NB4 (cell line): Measurements from ENCODE around the gene TBX2.

Experiments used
- DNase-seq: peaks from one replicate; pipeline ENCODE4 v3.0.0; 2010; ENCODE audit warnings: low read depth
- H3K4me3 ChIP-seq: one replicate; pipeline ENCODE4 v1.5.1; 2011; ENCODE audit warnings: mild to moderate bottlenecking, low read depth, low read length, moderate library complexity
- MYC ChIP-seq: IDR thresholded peaks from 2 replicates; pipeline ENCODE4 v1.6.1; 2011; ENCODE audit warnings: low read depth, low read length
- POLR2A ChIP-seq: IDR thresholded peaks from 2 replicates; pipeline ENCODE4 v1.6.1; 2011; ENCODE audit warnings: mild to moderate bottlenecking; ENCODE audit not compliant: insufficient read length; ENCODE audit errors: extremely low read depth
- TF ChIP-seq, protein P1 (sequence below): IDR thresholded peaks from 2 replicates; pipeline ENCODE4 v1.6.1; 2011; ENCODE audit warnings: low read depth, low read length
- TF ChIP-seq, protein P2 (sequence below): IDR thresholded peaks from one replicate; pipeline ENCODE4 v1.5.1; 2012; ENCODE audit warnings: low read depth, low read length

TBX2 gene

DNA sequence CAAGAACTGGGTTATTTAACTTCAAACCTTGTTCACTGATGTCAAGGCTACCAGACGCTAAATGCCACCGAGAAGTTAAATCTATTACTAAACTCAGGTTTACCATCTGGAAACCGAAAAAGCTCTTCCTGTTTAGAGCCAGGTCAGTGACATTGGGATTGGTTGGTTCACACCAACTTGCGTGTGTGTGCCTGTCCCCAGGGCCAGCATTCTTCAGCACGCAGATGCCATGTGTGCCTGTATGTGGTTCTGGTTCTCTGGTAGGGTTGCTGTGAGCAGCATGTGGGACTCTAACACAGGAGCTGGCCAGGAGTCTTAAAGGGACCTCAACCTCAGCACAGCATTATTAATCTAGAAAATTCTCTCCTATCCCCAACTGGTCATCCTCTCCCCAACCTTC lies 18.1 kb upstream of the TBX2 start:
- H3K4me3 ChIP-seq: no peak overlapping the region
- TF ChIP-seq POLR2A: no peak
- no peak for TF ChIP-seq MYC
- TF ChIP-seq, protein P1, sequence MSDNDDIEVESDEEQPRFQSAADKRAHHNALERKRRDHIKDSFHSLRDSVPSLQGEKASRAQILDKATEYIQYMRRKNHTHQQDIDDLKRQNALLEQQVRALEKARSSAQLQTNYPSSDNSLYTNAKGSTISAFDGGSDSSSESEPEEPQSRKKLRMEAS: no peak
- TF ChIP-seq, protein P2, sequence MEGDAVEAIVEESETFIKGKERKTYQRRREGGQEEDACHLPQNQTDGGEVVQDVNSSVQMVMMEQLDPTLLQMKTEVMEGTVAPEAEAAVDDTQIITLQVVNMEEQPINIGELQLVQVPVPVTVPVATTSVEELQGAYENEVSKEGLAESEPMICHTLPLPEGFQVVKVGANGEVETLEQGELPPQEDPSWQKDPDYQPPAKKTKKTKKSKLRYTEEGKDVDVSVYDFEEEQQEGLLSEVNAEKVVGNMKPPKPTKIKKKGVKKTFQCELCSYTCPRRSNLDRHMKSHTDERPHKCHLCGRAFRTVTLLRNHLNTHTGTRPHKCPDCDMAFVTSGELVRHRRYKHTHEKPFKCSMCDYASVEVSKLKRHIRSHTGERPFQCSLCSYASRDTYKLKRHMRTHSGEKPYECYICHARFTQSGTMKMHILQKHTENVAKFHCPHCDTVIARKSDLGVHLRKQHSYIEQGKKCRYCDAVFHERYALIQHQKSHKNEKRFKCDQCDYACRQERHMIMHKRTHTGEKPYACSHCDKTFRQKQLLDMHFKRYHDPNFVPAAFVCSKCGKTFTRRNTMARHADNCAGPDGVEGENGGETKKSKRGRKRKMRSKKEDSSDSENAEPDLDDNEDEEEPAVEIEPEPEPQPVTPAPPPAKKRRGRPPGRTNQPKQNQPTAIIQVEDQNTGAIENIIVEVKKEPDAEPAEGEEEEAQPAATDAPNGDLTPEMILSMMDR: no peak
- DNase-seq: no peak

DNA sequence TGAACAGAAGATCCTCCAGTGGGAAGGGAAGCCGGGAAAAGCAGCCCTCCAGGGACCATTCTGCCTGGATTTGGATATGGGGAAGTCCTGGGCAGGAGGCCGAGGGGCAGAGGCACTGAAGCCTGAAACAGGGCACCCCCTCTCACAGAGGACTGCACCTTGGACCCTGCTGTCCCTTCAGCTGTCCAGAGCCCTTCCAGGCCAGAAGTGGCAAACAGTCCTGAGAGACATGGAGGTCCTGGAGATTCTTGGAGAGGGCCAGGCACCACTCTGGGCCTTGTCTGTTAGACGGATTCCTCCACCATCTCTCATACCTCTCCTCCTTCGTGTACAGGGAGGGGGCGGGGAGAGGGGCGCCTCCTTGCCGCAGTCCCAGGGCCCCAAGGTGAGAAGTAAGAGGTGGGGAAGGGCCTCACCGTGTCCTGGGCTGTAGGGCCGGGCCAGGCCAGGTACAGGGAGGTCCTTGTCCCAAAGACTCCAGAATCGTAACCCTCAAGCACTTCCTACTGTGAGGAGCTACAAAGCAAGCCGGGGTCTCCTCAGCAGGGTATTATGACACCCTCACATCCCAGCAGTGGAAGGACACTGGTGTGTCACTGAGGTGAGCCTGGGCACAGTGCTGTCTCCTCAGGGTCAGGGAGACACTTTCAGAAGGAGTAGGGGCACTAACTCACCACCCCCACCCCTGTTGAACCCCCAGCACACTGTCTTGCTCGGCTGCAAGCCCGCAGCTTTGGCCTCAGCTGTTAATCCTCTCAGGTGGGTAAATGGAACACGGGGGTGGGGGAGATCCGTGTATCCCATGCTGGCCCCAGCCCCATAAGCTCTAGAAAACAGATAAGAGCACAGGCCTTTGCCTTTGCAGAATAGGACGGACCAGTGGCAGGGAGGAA lies 16.6 kb upstream of the TBX2 start:
- no peak overlapping the region for H3K4me3 ChIP-seq
- DNase-seq: no peak
- no peak for TF ChIP-seq MYC
- TF ChIP-seq, protein P2: no peak
- no peak for TF ChIP-seq POLR2A
- TF ChIP-seq, protein P1: no peak

DNA sequence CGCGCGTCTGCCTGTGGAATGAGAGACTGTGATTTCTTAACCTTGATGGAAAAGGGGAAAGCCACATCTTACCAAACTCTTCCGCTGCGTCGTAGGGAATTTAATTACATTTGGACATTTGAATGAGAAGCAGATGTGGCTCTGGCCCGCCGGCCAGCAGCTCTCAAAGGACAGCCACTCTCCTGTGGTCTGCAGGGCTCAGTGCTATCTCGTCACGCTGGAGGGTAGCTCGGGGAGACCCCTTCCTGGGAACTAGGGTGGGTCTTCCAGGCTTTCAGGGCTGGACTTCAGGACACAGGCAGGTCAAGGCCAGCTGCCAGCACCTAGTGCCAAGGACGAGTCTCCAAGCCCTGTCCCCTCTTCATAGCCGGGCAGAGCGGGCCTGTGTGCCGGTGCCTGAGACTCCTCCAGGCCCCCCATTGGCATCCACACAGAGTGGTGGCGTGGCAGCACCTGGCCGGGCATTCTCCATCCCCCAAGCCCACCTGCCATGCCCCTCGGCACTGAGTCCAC lies 15.9 kb upstream of the TBX2 start:
- no peak for DNase-seq
- TF ChIP-seq POLR2A (no peak), MYC (no peak)
- TF ChIP-seq, protein P1: no peak
- TF ChIP-seq, protein P2: no peak
- no peak overlapping the region for H3K4me3 ChIP-seq

DNA sequence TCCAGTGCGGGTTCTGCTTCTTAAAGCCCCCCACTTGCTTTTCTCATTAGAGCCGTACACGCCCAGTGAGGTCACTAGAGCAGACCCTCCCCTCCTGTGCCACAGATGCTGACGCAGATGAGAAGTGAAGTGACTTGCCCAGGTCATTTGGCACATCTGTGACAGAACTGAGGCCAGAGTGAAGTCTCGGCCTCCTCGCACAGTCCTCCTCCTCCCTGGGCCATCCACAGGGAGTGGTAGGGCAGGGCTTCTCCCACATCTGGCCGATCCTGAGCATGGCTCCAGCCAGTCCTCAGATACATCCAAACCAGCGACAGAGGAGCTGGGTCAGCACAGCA lies 15.3 kb upstream of the TBX2 start:
- no peak for DNase-seq
- TF ChIP-seq, protein P1: no peak
- TF ChIP-seq, protein P2: no peak
- no peak for TF ChIP-seq POLR2A
- TF ChIP-seq MYC: no peak
- no peak overlapping the region for H3K4me3 ChIP-seq

DNA sequence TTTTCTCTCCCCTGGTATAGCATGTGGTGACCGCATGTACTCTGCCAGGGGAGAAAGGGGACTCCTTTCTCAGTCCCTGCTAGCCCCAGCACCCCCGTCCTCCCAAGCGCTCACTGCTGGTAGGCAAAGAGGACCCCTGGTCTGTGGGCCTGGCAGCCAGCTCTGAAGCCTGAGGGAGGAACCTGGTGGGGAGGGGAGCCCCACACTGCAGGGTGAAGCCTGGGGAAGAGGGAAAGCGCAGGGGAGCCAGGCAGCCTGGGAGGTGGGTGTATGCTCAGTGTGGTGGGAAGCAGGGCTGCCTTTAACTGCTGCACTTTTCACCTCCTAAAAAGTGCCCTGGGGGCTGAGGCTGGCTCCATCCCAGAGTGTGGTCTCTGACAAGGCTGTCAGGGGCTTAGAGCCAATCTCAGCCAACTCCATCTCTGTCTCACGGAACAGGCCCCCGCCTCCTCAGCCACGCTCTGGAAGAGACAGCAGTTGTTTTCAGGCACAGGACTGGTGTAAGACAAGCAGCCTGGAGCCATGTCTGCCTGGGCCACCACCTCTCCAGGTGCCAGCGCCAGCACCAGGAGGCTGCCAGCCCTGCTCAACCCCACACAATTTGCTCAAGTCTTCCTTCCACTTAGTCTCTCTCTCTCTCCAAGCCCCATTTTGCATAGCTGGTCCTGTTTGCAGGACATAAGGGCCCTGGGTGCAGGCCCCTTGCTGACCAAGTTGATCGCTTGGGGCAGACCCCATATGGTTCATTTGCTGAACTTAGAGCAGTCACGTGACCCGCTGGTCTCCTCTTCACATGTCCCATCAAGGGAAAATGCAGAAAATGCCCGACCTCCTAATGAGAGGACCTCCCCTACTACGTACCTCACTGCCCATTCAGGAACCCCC lies 14.7 kb upstream of the TBX2 start:
- TF ChIP-seq, protein P2: no peak
- no peak overlapping the region for H3K4me3 ChIP-seq

More for the DNA sequence above, 14.7 kb upstream of the TBX2 start:
- DNase-seq: no peak
